Stimulated activated CD8-positive, alpha-beta memory T cell treated with anti-CD3 and anti-CD28 coated beads, Interleukin-12 subunit alpha, Interleukin-12 subunit beta, amount 100 ng/mL, for 4 hours (primary cell): ENCODE data around the gene GPR156.

ENCODE experiments used
- DNase-seq: peaks from one replicate; pipeline ENCODE4 v3.0.0-alpha.2; 2020; ENCODE audit warnings: low read depth

The GPR156 gene

GRCh38 chr3:120196333-120196732 lies 88.7 kb downstream of the GPR156 start:
- DNase-seq: no peak

- DNase-seq: no peak
Measured at GRCh38 chr3:120193554-120193953, 91.5 kb downstream of the GPR156 start.

- no peak for DNase-seq
Measured at GRCh38 chr3:120192579-120192978, 92.4 kb downstream of the GPR156 start.

- no peak for DNase-seq
Measured at GRCh38 chr3:120192159-120192558, 92.9 kb downstream of the GPR156 start.

GRCh38 chr3:120182613-120183511 lies 102.2 kb downstream of the GPR156 start:
- DNase-seq: no peak

GRCh38 chr3:120181632-120182031 lies 103.4 kb downstream of the GPR156 start:
- no peak for DNase-seq

GRCh38 chr3:120180731-120181412 lies 104.2 kb downstream of the GPR156 start:
- DNase-seq: no peak

GRCh38 chr3:120177707-120178306 lies 107.2 kb downstream of the GPR156 start:
- no peak for DNase-seq

- no peak for DNase-seq
Measured at GRCh38 chr3:120177151-120177550, 107.9 kb downstream of the GPR156 start.

GRCh38 chr3:120174811-120175539 lies 110.0 kb downstream of the GPR156 start:
- DNase-seq: no peak

- no peak for DNase-seq
Measured at GRCh38 chr3:120173056-120173675, 111.9 kb downstream of the GPR156 start.

GRCh38 chr3:120172070-120172469 lies 113.0 kb downstream of the GPR156 start:
- no peak for DNase-seq

- no peak for DNase-seq
Measured at GRCh38 chr3:120171134-120171873, 113.7 kb downstream of the GPR156 start.

GRCh38 chr3:120170223-120170622 lies 114.8 kb downstream of the GPR156 start:
- DNase-seq: no peak

GRCh38 chr3:120169407-120169806 lies 115.6 kb downstream of the GPR156 start:
- no peak for DNase-seq

GRCh38 chr3:120168611-120169010 lies 116.4 kb downstream of the GPR156 start:
- no peak for DNase-seq

GRCh38 chr3:120168038-120168437 lies 117.0 kb downstream of the GPR156 start:
- no peak for DNase-seq

GRCh38 chr3:120167488-120167887 lies 117.5 kb downstream of the GPR156 start:
- DNase-seq: no peak

- no peak for DNase-seq
Measured at GRCh38 chr3:120163816-120164215, 121.2 kb downstream of the GPR156 start.

GRCh38 chr3:120163026-120163425 lies 122.0 kb downstream of the GPR156 start:
- DNase-seq: no peak

GRCh38 chr3:120162400-120162799 lies 122.6 kb downstream of the GPR156 start:
- DNase-seq: no peak
